NB4 (cell line): ENCODE results near the gene CSAD.

Experiments used
- POLR2A ChIP-seq: IDR thresholded peaks from 2 replicates; pipeline ENCODE4 v1.6.1; 2011; ENCODE audit warnings: mild to moderate bottlenecking; ENCODE audit not compliant: insufficient read length; ENCODE audit errors: extremely low read depth
- TF ChIP-seq, protein P1 (sequence below): IDR thresholded peaks from one replicate; pipeline ENCODE4 v1.5.1; 2012; ENCODE audit warnings: low read depth, low read length
- TF ChIP-seq, protein P2 (sequence below): IDR thresholded peaks from 2 replicates; pipeline ENCODE4 v1.6.1; 2011; ENCODE audit warnings: low read depth, low read length

DNA sequence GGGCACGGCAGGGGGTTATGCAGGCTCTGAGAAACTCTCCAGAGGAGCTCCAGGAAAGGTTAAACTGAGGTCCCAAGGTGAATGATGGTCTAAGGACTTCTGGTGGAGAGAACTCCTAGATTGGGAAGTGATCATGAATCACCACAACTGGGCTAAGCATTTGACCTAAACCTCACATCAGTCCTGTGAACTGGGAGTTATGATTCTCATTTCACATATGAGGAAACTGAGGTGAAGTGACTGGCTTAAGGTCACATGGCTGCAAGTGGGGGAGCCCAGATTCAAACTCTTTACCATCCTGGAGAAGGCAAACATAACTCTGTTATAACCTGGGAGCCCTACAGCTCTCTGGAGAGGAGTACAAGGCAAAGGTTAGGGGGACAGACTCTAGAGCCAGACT lies 47.1 kb upstream of the CSAD start:
- TF ChIP-seq, protein P1, sequence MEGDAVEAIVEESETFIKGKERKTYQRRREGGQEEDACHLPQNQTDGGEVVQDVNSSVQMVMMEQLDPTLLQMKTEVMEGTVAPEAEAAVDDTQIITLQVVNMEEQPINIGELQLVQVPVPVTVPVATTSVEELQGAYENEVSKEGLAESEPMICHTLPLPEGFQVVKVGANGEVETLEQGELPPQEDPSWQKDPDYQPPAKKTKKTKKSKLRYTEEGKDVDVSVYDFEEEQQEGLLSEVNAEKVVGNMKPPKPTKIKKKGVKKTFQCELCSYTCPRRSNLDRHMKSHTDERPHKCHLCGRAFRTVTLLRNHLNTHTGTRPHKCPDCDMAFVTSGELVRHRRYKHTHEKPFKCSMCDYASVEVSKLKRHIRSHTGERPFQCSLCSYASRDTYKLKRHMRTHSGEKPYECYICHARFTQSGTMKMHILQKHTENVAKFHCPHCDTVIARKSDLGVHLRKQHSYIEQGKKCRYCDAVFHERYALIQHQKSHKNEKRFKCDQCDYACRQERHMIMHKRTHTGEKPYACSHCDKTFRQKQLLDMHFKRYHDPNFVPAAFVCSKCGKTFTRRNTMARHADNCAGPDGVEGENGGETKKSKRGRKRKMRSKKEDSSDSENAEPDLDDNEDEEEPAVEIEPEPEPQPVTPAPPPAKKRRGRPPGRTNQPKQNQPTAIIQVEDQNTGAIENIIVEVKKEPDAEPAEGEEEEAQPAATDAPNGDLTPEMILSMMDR, result no peak
- TF ChIP-seq POLR2A, result no peak
- TF ChIP-seq, protein P2, sequence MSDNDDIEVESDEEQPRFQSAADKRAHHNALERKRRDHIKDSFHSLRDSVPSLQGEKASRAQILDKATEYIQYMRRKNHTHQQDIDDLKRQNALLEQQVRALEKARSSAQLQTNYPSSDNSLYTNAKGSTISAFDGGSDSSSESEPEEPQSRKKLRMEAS, result no peak
